22Rv1 (cell line): ENCODE measurements around the gene ACTR8.

Experiments used
- ZFX ChIP-seq: fragments of 450-650 bp; IDR thresholded peaks from 2 replicates; pipeline ENCODE4 v1.6.1; 2017; ENCODE audit warnings: antibody characterized with exemption, borderline replicate concordance
- TF ChIP-seq, protein P1 (sequence below): fragments of 450-650 bp; IDR thresholded peaks from 2 replicates; pipeline ENCODE4 v1.5.1; 2017; ENCODE audit warnings: mild to moderate bottlenecking

DNA sequence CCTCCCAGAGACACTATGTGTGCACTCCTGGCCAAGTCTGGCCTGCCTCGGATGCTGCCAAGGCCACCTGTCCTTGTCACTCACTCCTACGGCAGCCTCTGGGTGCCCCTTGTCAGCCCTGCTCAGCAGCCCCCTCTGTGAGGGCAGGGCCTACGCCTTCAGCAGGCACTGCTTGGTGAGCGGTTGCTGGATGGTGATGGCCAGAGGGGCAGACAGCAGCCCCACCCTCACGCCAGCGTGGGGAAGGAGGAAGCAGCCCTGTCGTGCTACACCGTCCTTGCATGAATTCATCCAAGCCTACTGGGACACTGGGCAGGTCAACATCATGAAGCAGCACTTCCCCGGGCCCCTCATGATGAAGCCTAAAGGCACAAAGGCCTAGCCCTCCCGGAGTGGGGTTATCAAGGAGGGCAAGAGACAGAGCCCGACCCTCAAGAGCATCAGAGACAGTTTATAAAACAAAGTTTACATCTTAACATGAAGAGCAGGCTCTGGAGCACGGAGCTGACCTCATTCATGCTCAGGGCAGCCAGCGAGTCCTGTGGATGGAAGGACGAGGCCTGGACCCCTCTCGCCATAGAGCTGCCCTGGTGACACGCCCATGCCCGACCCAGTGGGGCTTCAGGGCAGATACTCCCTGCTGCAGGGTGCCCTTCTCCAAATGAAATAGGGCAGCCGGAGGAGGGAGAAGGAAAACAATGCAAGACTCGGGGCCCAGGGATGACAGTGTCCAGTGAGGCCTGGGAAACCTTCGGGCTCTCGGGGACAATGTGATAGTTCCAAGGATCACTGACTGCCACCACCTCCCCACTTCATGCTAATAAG is 61.0 kb downstream of the ACTR8 start:
- TF ChIP-seq, protein P1, sequence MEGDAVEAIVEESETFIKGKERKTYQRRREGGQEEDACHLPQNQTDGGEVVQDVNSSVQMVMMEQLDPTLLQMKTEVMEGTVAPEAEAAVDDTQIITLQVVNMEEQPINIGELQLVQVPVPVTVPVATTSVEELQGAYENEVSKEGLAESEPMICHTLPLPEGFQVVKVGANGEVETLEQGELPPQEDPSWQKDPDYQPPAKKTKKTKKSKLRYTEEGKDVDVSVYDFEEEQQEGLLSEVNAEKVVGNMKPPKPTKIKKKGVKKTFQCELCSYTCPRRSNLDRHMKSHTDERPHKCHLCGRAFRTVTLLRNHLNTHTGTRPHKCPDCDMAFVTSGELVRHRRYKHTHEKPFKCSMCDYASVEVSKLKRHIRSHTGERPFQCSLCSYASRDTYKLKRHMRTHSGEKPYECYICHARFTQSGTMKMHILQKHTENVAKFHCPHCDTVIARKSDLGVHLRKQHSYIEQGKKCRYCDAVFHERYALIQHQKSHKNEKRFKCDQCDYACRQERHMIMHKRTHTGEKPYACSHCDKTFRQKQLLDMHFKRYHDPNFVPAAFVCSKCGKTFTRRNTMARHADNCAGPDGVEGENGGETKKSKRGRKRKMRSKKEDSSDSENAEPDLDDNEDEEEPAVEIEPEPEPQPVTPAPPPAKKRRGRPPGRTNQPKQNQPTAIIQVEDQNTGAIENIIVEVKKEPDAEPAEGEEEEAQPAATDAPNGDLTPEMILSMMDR = no peak
- no peak for TF ChIP-seq ZFX
